ENCODE results near the gene RIPOR2.

GRCh38 chr6:24909241-24910216 lies 26.2 kb downstream of the RIPOR2 start:
- TF ChIP-seq GATA2 (IDR thresholded peaks at IDR 0.05; ENCODE audit: low read depth, low read length), result no peak
- TF ChIP-seq GATA3 (IDR thresholded peaks at IDR 0.05; ENCODE audit: low read depth, low read length), result no peak

Measured in SH-SY5Y (cell line).